ENCODE data around the gene TRAF3. TPM values are rescaled to one million over a fixed set of nuclear protein-coding genes. Genes with fewer than 3 reads are reported as not detected.

TRAF3 gene
- total RNA-seq, 1 experiment from 2014 or later = 25.3 TPM

DNA sequence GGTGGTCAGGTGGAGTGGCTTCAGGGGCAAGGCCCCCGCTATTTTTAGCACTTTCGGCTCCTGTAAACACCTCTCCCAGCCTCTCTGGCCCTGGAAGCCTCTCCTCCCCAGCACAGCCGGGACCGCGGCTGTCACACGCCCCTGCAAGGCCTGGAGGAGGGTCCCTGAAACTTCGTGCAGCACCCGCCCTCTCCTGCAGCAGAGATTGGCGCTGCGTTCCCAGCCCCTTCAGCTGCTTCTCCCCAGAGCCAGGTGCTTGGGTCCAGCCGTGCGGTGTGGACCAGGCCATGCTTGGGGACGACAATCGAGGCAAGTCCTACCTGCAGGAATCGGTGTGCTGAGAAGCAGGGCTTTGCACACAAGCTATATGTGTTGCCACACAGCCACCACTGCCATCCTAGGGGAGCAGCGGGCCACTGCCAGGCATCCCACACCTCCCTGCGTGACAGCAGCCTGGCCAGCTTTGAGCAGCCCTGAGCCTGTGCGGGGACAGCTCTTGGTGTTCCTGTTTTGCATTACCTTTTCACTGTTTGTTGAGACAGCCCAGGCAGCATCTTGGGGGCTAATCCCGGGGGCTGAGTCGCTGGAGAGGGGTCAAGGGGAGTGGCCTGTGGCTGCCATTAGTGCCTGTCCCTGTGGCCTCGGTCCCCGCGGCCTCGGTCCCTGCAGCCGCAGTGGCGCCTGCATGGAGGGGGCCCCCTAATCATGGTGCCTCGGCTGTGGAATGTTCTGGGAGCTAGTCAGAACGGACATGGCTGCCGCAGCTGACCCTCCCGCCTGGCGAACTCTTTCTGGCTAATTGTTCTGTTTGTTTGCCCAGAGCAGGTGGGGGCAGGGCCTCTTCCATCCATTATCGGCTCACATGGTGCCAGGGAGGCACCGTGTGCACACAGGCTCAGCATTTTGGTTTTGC lies 27.6 kb upstream of the TRAF3 start:
- H3K27me3 Mint-ChIP-seq (ENCODE audit: insufficient read depth, unreplicated experiment) = no peaks in the 10 kb centered on the region
- no peak for DNase-seq (ENCODE audit: unreplicated experiment)
- ChIA-PET POLR2A (no interaction called here), CTCF (no interaction called here)
- TF ChIP-seq, protein P1, sequence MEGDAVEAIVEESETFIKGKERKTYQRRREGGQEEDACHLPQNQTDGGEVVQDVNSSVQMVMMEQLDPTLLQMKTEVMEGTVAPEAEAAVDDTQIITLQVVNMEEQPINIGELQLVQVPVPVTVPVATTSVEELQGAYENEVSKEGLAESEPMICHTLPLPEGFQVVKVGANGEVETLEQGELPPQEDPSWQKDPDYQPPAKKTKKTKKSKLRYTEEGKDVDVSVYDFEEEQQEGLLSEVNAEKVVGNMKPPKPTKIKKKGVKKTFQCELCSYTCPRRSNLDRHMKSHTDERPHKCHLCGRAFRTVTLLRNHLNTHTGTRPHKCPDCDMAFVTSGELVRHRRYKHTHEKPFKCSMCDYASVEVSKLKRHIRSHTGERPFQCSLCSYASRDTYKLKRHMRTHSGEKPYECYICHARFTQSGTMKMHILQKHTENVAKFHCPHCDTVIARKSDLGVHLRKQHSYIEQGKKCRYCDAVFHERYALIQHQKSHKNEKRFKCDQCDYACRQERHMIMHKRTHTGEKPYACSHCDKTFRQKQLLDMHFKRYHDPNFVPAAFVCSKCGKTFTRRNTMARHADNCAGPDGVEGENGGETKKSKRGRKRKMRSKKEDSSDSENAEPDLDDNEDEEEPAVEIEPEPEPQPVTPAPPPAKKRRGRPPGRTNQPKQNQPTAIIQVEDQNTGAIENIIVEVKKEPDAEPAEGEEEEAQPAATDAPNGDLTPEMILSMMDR (IDR thresholded peaks at IDR 0.05; ENCODE audit: unreplicated experiment) = no peak
- intact Hi-C loops (cut with micrococcal nuclease) = no loop called here
- H3K4me1 Mint-ChIP-seq (ENCODE audit: insufficient read depth, unreplicated experiment) = no peaks in the 10 kb centered on the region
- no peak overlapping the region for H3K4me3 Mint-ChIP-seq (ENCODE audit: unreplicated experiment)
- H3K36me3 Mint-ChIP-seq (ENCODE audit: insufficient read depth, unreplicated experiment) = peaks cover 6% of the 10 kb centered on the region
- no TSS peak for BruUV-seq (replicated peaks)
- H3K27ac Mint-ChIP-seq (ENCODE audit: low read depth, unreplicated experiment) = no peak overlapping the region
- H3K9me3 Mint-ChIP-seq (ENCODE audit: unreplicated experiment) = no peaks in the 10 kb centered on the region

DNA sequence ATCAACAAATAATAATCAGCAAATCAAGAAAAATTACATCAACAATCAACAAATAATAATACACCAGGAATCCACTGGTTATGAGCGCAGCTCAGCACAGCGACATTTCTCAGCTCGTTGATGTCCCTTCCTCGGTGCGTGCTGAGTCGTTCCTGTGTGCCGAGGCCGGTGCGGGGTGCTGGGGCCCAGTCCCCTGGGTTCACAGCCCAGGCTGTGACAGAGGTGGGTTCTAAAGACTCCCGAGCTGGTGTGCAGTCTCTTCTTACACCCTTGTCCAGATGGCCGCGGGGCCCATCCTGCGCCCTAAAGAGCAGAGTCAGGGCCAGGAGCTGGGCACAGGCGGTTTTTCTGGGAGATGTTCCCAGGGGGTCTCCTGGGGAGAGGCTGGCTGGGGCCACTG lies 26.9 kb upstream of the TRAF3 start:
- H3K27me3 Mint-ChIP-seq (ENCODE audit: insufficient read depth, unreplicated experiment) = no peaks in the 10 kb centered on the region
- H3K9me3 Mint-ChIP-seq (ENCODE audit: unreplicated experiment) = no peaks in the 10 kb centered on the region
- no peak overlapping the region for H3K27ac Mint-ChIP-seq (ENCODE audit: low read depth, unreplicated experiment)

DNA sequence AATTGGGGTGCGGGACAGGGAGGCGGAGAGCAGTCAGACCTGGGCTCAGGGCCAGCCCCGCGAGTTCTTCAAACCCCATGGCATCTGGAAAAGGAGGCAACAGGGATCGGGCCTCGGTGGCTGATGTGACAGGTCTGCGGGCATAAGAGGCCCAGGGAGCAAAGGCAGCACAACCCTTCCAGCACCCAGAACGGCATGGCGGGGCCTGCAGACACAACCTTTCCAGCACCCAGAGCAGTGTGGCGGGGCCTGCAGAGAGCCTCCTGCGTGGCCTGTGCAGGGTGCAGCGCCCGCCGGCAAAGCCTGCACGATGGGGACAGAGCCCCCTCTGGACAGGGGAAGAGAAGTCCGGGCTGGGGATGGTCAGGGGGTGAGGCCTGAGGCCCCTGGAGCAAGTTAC lies 26.2 kb upstream of the TRAF3 start:
- POLR2A ChIA-PET = no interaction called here
- TF ChIP-seq, protein P1 (IDR thresholded peaks at IDR 0.05; ENCODE audit: unreplicated experiment) = no peak
- Mint-ChIP-seq H3K27me3 (ENCODE audit: insufficient read depth, unreplicated experiment) (no peaks in the 10 kb centered on the region), H3K4me3 (ENCODE audit: unreplicated experiment) (no peak overlapping the region), H3K36me3 (ENCODE audit: insufficient read depth, unreplicated experiment) (peaks cover 6% of the 10 kb centered on the region), H3K4me1 (ENCODE audit: insufficient read depth, unreplicated experiment) (no peaks in the 10 kb centered on the region), H3K27ac (ENCODE audit: low read depth, unreplicated experiment) (no peak overlapping the region), H3K9me3 (ENCODE audit: unreplicated experiment) (no peaks in the 10 kb centered on the region)
- BruUV-seq (replicated peaks) = no TSS peak
- CTCF ChIA-PET = no interaction called here
- DNase-seq (ENCODE audit: unreplicated experiment) = no peak
- intact Hi-C loops (cut with micrococcal nuclease) = no loop called here

More for the DNA sequence above, 26.9 kb upstream of the TRAF3 start:
- no peaks in the 10 kb centered on the region for H3K4me1 Mint-ChIP-seq (ENCODE audit: insufficient read depth, unreplicated experiment)
- no peak overlapping the region for H3K4me3 Mint-ChIP-seq (ENCODE audit: unreplicated experiment)
- BruUV-seq (replicated peaks) = no TSS peak
- TF ChIP-seq, protein P1 (IDR thresholded peaks at IDR 0.05; ENCODE audit: unreplicated experiment) = no peak
- ChIA-PET CTCF (no interaction called here), POLR2A (no interaction called here)
- intact Hi-C loops (cut with micrococcal nuclease) = no loop called here
- H3K36me3 Mint-ChIP-seq (ENCODE audit: insufficient read depth, unreplicated experiment) = peaks cover 6% of the 10 kb centered on the region
- DNase-seq (ENCODE audit: unreplicated experiment) = no peak

DNA sequence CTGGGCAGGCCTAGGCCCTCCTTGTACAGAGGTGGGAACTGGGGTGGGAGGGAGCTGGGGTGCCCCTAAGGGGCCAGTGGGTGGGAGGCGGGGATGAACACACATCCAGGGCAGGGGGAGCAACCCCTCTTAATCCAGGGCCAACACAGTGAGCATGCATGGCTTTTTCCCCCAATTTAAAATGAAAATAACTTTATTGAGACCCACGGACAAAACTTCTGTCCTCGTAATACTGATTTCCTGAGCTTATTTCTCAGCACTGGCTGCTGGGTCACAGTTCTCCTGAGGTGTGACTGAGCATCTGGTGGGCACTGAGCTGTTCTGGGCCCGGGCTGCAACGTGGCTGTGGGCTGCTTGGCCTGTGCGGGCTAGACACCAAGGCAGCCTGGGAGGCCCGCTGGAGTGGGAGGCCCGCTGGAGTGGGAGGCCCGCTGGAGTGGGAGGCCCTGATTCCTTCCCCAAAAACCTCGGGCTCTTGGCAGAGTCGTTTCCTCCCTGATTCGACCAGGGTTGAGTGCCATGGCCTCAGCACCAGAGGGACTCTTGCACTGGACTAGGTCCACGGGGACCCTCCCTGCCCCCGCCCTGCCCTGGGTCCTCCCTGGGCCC lies 24.9 kb upstream of the TRAF3 start:
- BruUV-seq (replicated peaks) = no TSS peak
- Mint-ChIP-seq H3K27me3 (ENCODE audit: insufficient read depth, unreplicated experiment) (no peaks in the 10 kb centered on the region), H3K4me1 (ENCODE audit: insufficient read depth, unreplicated experiment) (no peaks in the 10 kb centered on the region), H3K27ac (ENCODE audit: low read depth, unreplicated experiment) (no peak overlapping the region), H3K4me3 (ENCODE audit: unreplicated experiment) (no peak overlapping the region), H3K36me3 (ENCODE audit: insufficient read depth, unreplicated experiment) (peaks cover 6% of the 10 kb centered on the region), H3K9me3 (ENCODE audit: unreplicated experiment) (no peaks in the 10 kb centered on the region)
- TF ChIP-seq, protein P1 (IDR thresholded peaks at IDR 0.05; ENCODE audit: unreplicated experiment) = no peak
- no peak for DNase-seq (ENCODE audit: unreplicated experiment)
- CTCF ChIA-PET = interaction anchor here (0.6 to 0.7 kb wide), 2 partner anchors 23 to 1027 kb away, joined by 3 read pairs; no protein-coding TSS in a partner anchor
- POLR2A ChIA-PET = no interaction called here
- intact Hi-C loops (cut with micrococcal nuclease) = no loop called here
